Fibroblast of mammary gland (primary cell): ENCODE data around the gene LXN.

Experiments
- DNase-seq: peaks from one replicate; pipeline ENCODE4 v3.0.0-alpha.2; 2010; ENCODE audit warnings: low read depth
- H3K4me3 ChIP-seq: 2 replicates; pipeline ENCODE4 v1.5.1; 2011; ENCODE audit warnings: low read depth, mild to moderate bottlenecking, low read length, moderate library complexity; ENCODE audit not compliant: control insufficient read depth
- CTCF ChIP-seq: conservative IDR thresholded peaks from 2 replicates; pipeline ENCODE4 v1.5.1; 2011; ENCODE audit warnings: low read depth, low read length, inconsistent platforms; ENCODE audit not compliant: control insufficient read depth, insufficient read depth

LXN gene

GRCh38 chr3:158642474-158643210, 29.8 kb downstream of the LXN start:
- DNase-seq, result peak; percentile 5
- no peak overlapping the region for H3K4me3 ChIP-seq
- no peak for TF ChIP-seq CTCF

- no peak for TF ChIP-seq CTCF
- H3K4me3 ChIP-seq, result no peak overlapping the region
- no peak for DNase-seq
These were observed 30.4 kb downstream of the LXN start for GRCh38 chr3:158642005-158642404.

GRCh38 chr3:158640646-158641045, 31.8 kb downstream of the LXN start:
- TF ChIP-seq CTCF, result no peak
- H3K4me3 ChIP-seq, result no peak overlapping the region
- DNase-seq, result no peak

GRCh38 chr3:158631981-158632380, 40.5 kb downstream of the LXN start:
- H3K4me3 ChIP-seq, result no peak overlapping the region
- no peak for DNase-seq
- no peak for TF ChIP-seq CTCF

- no peak overlapping the region for H3K4me3 ChIP-seq
- DNase-seq, result no peak
- TF ChIP-seq CTCF, result no peak
These were observed 46.6 kb downstream of the LXN start for GRCh38 chr3:158625881-158626280.

DNA sequence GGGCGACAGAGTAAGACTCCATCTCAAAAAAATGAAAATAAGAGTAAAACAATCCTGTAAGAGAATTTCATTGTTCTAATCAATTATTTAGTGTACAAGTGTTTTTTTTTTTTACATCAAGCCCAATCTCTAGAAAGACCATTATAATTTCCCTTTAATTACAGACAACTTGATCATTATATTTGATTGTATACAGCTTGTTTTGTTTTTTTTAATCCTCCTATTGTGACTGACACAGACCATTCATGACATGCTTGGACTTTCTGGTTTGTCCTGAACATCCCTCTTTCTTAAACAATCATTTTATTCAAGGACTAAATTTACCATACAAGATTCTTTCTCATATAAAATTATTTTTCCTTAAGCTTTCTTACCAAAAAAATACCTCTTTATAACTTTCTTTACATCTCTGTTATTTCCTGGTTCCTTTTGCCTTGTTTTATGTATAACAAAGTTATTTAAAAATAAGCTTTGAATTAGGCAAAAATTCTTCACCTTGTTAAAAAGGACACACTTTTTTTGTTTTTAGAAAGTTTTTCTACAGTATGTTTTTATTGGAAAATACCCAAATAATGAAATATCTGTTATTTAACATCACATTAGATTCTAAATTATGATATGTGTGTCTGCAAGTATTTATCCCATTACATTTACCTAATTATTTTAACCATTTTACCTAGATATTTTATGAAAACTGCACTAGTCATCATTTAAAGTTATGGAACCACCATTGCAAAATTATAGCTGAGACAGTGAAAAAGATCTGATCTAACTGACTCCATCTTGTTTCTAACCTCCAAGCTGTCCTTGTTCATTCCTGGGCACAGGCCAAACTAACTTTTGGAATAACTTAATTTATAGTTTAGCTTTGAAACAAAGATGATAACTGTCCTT, 54.2 kb downstream of the LXN start:
- DNase-seq, result no peak
- H3K4me3 ChIP-seq, result no peak overlapping the region
- TF ChIP-seq CTCF, result no peak
